Stomach (tissue), 9 donors: ENCODE results near the gene MMP8. TPM values are rescaled to one million over a fixed set of nuclear protein-coding genes. Genes with fewer than 3 reads are reported as not detected.

Experiments used
- DNase-seq, 2 donors: peaks; one replicate each; pipeline versions ENCODE4 v3.0.0 to v3.0.0-alpha.2; 2013 to 2019
- H3K27ac ChIP-seq, 5 donors: fragments of 200-600 bp in 4 of 5; sonication (generic) in 4 of 5; one replicate each; pipeline ENCODE4 v1.5.1; 2013 to 2019; ENCODE audit warnings: mild to moderate bottlenecking in 1 of 5, moderate library complexity in 1 of 5
- H3K27me3 ChIP-seq, 3 donors: fragments of 200-600 bp; sonication (generic); one replicate each; pipeline ENCODE4 v1.5.1; 2017 to 2019; ENCODE audit warnings: mixed run types in 1 of 3
- H3K36me3 ChIP-seq, 4 donors: fragments of 200-600 bp; sonication (generic); 1 replicate in 3 of 4; 2 replicates in 1 of 4; pipeline ENCODE4 v1.5.1; 2016 to 2019
- H3K4me1 ChIP-seq, 4 donors: fragments of 200-600 bp; sonication (generic); one replicate each; pipeline ENCODE4 v1.5.1; 2016 to 2019
- H3K4me3 ChIP-seq, 4 donors: fragments of 200-600 bp; sonication (generic) in 3 of 4; one replicate each; pipeline ENCODE4 v1.5.1; 2016 to 2019; ENCODE audit warnings: mild to moderate bottlenecking in 1 of 4
- H3K9me3 ChIP-seq, 4 donors: fragments of 200-600 bp; sonication (generic); one replicate each; pipeline ENCODE4 v1.5.1; 2016 to 2019
- EP300 ChIP-seq: sonication (generic); formaldehyde crosslinking; IDR thresholded peaks from one replicate; pipeline ENCODE4 v1.6.1; 2017; ENCODE audit warnings: antibody characterized with exemption
- POLR2A ChIP-seq, 4 donors: fragments of 450-650 bp; IDR thresholded peaks; one replicate each; pipeline ENCODE4 v1.6.1; 2016; ENCODE audit warnings: antibody characterized with exemption in 4 of 4, control low read depth in 2 of 4, mild to moderate bottlenecking in 1 of 4, moderate library complexity in 1 of 4
- POLR2AphosphoS5 ChIP-seq, 3 donors: sonication (generic); formaldehyde crosslinking; IDR thresholded peaks; one replicate each; pipeline ENCODE4 v1.6.1; 2016; ENCODE audit warnings: antibody characterized with exemption in 3 of 3
- WGBS, 5 donors: extraction: QIAGEN DNeasy Blood & Tissue Kit in 3 of 5; methylation state at CpG; one replicate each; pipeline versions ENCODE4 v1.1.5 to v1.1.7; 2013 to 2018; 5-methylcytosine and 5-hydroxymethylcytosine counted together
- intact Hi-C: fragments of 100-400 bp; cut with DNase I; formaldehyde crosslinking; loops from one replicate; pipeline ENCODE4 v1.15.1; 2023; ENCODE audit warnings: low total_unique reads
- polyA plus RNA-seq, 3 donors: library from polyadenylated mRNA; stranded (reverse); fragments of 200-250 nt; gene quantifications; one replicate each; pipeline ENCODE4 v1.2.3, GENCODE V29; 2013
- total RNA-seq, 5 donors: library from RNA; depleted of rRNA; stranded (reverse); fragments of >200 nt; gene quantifications; one replicate each; pipeline versions ENCODE4 v1.1.0 to v1.2.3, GENCODE V29; 2014 to 2016
- TF ChIP-seq, protein P1 (sequence below), 7 experiments: fragments of 450-650 bp in 4 of 7; fragments of 200-600 bp in 3 of 7; sonication (generic) in 3 of 7; IDR thresholded peaks; one replicate each; pipeline ENCODE4 v1.5.1; 2016 to 2019; ENCODE audit warnings: antibody characterized with exemption in 7 of 7, control low read depth in 2 of 7, mild to moderate bottlenecking in 1 of 7
- donor health status: healthy with polysubstance abuse.
- donor health status: Bipolar disorder and iron deficiency.
- donor health status: healthy.

Gene MMP8
- total and polyA plus RNA-seq, 8 donors: 0.20 to 1.8 (median 0.50) TPM; not detected in 5

DNA sequence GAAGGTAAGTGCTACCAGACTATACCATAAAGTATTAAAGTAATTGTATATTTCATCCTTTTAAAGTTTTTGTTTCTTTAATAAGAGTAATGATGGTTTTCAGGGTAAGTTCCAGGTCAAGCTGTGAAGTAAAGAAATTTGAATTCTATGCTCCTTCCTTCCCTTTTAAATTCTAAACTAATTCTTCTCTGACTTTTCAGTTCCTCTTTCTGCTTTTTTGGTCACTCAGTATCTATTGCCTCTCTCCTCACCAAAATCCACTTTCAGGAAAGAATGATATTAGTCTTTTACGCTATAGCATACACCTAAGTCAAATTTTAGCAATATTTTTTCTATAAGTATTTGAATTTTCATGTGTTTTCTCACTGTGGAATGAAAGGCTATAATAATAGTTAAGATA, 8.2 kb downstream of the MMP8 start:
- H3K27ac ChIP-seq: no peak overlapping the region
- WGBS, 5 donors: 84 to 91% (median 89%) methylated on average over 1 of the region's 1 CpG
- TF ChIP-seq POLR2AphosphoS5 (IDR thresholded peaks at IDR 0.05): no peak
- TF ChIP-seq EP300: no peak
- TF ChIP-seq, protein P1, sequence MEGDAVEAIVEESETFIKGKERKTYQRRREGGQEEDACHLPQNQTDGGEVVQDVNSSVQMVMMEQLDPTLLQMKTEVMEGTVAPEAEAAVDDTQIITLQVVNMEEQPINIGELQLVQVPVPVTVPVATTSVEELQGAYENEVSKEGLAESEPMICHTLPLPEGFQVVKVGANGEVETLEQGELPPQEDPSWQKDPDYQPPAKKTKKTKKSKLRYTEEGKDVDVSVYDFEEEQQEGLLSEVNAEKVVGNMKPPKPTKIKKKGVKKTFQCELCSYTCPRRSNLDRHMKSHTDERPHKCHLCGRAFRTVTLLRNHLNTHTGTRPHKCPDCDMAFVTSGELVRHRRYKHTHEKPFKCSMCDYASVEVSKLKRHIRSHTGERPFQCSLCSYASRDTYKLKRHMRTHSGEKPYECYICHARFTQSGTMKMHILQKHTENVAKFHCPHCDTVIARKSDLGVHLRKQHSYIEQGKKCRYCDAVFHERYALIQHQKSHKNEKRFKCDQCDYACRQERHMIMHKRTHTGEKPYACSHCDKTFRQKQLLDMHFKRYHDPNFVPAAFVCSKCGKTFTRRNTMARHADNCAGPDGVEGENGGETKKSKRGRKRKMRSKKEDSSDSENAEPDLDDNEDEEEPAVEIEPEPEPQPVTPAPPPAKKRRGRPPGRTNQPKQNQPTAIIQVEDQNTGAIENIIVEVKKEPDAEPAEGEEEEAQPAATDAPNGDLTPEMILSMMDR (IDR thresholded peaks at IDR 0.05): no peak
- no peak for TF ChIP-seq POLR2A (IDR thresholded peaks at IDR 0.05)
- no peaks in the 10 kb centered on the region for H3K27me3 ChIP-seq
- intact Hi-C loops: no loop called here
- H3K4me1 ChIP-seq: no peaks in the 10 kb centered on the region
- no peaks in the 10 kb centered on the region for H3K9me3 ChIP-seq
- H3K4me3 ChIP-seq: no peak overlapping the region
- no peak for DNase-seq
- H3K36me3 ChIP-seq: no peaks in the 10 kb centered on the region

DNA sequence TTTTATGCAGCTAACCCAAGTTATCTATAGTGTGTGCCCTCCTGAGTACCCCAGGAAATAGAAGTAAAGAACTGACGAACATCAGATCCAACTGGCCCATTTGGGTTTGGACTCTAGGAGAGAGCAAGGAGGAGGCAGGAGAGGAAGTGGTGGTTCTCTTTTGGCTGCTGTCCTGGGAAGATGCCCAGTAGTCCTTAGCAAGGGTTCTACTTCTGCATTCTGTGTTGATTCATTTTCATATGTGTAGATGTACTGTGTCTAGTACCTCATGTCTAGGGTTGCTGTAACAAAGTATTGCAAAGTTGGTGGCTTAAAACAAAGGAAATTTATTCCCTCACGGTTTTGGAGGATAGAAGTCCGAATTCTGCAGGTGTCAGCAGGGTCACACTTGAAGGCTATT, 12.6 kb downstream of the MMP8 start:
- TF ChIP-seq EP300 (no peak), POLR2AphosphoS5 (IDR thresholded peaks at IDR 0.05) (no peak), POLR2A (IDR thresholded peaks at IDR 0.05) (no peak)
- TF ChIP-seq, protein P1 (IDR thresholded peaks at IDR 0.05): no peak
- DNase-seq: no peak
- H3K4me1 ChIP-seq: no peaks in the 10 kb centered on the region
- no peaks in the 10 kb centered on the region for H3K9me3 ChIP-seq
- H3K27ac ChIP-seq: no peak overlapping the region
- intact Hi-C loops: no loop called here
- H3K4me3 ChIP-seq: no peak overlapping the region
- 81 to 94% (median 85%) methylated on average over 3 of the region's 3 CpGs for WGBS, 5 donors
- H3K36me3 ChIP-seq: no peaks in the 10 kb centered on the region
- no peaks in the 10 kb centered on the region for H3K27me3 ChIP-seq

DNA sequence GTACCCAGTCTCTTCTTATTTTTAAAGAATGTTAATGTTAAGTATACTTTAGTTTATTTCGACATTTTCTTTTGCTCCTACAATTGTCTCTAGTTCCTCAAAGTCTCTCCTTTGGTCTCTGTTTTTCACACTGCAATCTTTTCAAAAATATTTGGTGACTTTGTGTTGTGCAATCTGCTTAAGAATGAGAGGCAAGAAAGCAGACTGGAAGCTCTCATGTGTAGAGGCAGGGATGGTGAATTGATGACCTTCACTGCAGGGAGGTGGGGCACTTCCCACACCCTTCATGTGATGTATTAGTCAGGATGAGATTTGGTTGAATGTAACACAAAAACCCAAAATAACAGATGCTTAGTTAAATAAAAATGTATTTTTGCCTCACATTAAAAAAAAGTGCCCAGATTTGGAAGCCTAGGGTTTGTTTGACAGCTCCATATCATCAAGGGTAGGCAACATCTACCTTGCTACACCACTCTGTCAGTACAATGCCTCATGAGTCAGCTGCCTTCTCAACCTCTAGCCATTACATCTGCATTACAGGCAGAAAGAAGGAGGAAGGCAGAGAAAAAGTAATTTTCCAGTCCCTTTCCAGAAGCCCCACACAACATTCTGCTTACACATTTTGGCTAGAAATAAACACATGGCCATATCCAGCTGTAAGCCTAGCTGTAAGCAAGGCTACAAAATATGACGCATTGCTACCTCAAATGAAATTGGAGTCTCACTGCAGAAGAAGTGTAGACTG, 15.4 kb downstream of the MMP8 start:
- intact Hi-C loops: no loop called here
- no peak overlapping the region for H3K4me3 ChIP-seq
- no peaks in the 10 kb centered on the region for H3K27me3 ChIP-seq
- TF ChIP-seq POLR2A (IDR thresholded peaks at IDR 0.05): no peak
- TF ChIP-seq POLR2AphosphoS5 (IDR thresholded peaks at IDR 0.05): no peak
- TF ChIP-seq, protein P1 (IDR thresholded peaks at IDR 0.05): no peak
- no peak for TF ChIP-seq EP300
- H3K4me1 ChIP-seq: peaks cover 0 to 5% (median 2%) of the 10 kb centered on the region in 4 donors
- 79 to 89% (median 83%) methylated on average over 2 of the region's 2 CpGs for WGBS, 5 donors
- H3K27ac ChIP-seq: no peak overlapping the region
- no peaks in the 10 kb centered on the region for H3K36me3 ChIP-seq
- H3K9me3 ChIP-seq: no peaks in the 10 kb centered on the region
- DNase-seq: no peak

DNA sequence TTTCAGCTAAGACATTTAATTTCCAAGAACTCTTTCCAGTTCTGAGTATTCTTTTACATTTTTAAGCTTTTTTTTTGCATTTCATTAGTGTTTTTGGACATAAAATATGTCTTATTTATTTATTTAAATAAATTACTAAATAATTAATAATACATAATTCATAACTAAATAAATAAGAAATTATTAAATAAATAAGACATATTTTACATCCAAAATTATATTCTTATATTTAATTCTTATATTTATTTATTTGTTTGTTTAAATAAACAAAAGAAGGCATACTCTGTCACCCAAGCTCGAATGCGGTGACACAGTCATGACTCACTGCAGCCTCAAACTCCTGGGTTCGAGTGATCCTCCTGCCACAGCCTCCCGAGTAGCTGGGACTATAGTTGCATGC, 16.1 kb downstream of the MMP8 start:
- H3K27ac ChIP-seq: no peak overlapping the region
- H3K4me1 ChIP-seq: peaks cover 0 to 5% (median 2%) of the 10 kb centered on the region in 4 donors
- H3K4me3 ChIP-seq: no peak overlapping the region
- no peak for TF ChIP-seq POLR2A (IDR thresholded peaks at IDR 0.05)
- no peak for TF ChIP-seq POLR2AphosphoS5 (IDR thresholded peaks at IDR 0.05)
- no peak for TF ChIP-seq EP300
- TF ChIP-seq, protein P1 (IDR thresholded peaks at IDR 0.05): no peak
- H3K27me3 ChIP-seq: no peaks in the 10 kb centered on the region
- H3K36me3 ChIP-seq: no peaks in the 10 kb centered on the region
- DNase-seq: no peak
- no peaks in the 10 kb centered on the region for H3K9me3 ChIP-seq
- intact Hi-C loops: no loop called here
- WGBS, 5 donors: 69 to 89% (median 78%) methylated on average over 4 of the region's 4 CpGs
